Ureter (tissue), 1 donor: ENCODE results near the gene IKZF2. TPM values are rescaled to one million over a fixed set of nuclear protein-coding genes. Genes with fewer than 3 reads are reported as not detected.

Source experiments
- DNase-seq: peaks from one replicate; pipeline ENCODE4 v3.0.0-alpha.2; 2020; ENCODE audit warnings: low spot score
- total RNA-seq: library from RNA; stranded (reverse); gene quantifications from one replicate; pipeline ENCODE4 v1.2.4, GENCODE V29; 2023
- donor health status: DM: yes; HTN: yes; CAD: no.

The IKZF2 gene
- total RNA-seq, 1 donor from 2014 or later, result 118 TPM

GRCh38 chr2:213101109-213101508 lies 50.3 kb downstream of the IKZF2 start:
- no peak for DNase-seq

GRCh38 chr2:213098612-213099011 lies 52.8 kb downstream of the IKZF2 start:
- no peak for DNase-seq

GRCh38 chr2:213091765-213092164 lies 59.6 kb downstream of the IKZF2 start:
- no peak for DNase-seq

DNA sequence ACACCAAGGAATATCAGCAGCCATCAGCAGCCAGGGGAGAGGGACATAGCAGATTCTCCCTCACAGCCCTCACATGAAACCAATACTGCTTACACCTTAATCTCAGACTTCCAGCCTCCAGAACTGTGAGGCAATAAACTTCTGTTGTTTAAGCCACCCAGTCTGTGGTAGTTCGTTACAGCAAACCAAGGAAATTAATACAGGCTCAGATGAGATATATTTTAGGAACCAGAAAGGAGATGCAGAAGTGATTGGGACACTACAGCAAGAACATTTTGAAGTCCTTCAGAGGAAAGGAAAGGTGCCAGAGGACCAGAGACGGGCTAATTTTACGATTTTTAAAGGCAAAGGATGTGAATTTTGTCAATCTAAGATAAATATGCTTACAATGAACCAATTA lies 60.6 kb downstream of the IKZF2 start:
- no peak for DNase-seq

- no peak for DNase-seq
Measured at GRCh38 chr2:213089438-213089837, 62.0 kb downstream of the IKZF2 start.

- no peak for DNase-seq
Measured at GRCh38 chr2:213087040-213087439, 64.4 kb downstream of the IKZF2 start.

DNA sequence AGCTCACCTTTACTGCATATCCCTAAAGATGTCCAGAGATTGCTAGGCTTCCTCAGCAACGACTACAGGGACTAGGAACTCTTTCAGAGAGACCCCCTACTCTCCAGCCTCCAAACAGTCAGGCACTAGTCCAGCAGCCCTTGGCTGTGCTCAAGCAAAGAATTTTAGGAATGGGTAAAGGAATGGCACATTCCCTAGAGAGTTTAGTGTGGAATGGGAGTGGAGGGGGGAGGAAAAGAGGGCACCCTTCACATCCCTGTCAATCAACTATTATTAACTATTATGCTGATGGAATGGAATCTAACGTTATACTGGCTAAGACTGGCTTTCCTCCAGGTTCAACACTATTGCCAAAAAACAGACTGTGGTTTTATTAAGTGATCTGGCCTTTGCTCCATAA lies 64.8 kb downstream of the IKZF2 start:
- no peak for DNase-seq

DNA sequence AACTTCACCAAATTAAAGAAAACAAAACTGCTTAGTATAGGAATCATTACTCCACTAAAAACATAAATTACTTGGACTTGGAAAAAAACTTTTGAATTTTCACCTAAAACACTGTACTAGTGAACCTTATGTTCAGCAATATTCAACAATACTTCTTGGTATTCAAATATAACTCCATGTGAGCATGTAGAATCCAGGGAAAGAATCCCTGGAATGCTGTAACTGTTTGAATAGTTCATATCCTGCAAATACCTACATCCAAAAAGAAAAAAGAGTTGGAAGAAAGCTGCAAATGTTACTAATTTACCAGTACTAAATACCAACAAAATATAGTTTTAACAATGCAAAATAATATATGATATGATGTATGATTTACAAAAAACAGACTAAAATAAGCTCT lies 65.4 kb downstream of the IKZF2 start:
- DNase-seq, result no peak

GRCh38 chr2:213085538-213085937 lies 65.9 kb downstream of the IKZF2 start:
- DNase-seq, result no peak

DNA sequence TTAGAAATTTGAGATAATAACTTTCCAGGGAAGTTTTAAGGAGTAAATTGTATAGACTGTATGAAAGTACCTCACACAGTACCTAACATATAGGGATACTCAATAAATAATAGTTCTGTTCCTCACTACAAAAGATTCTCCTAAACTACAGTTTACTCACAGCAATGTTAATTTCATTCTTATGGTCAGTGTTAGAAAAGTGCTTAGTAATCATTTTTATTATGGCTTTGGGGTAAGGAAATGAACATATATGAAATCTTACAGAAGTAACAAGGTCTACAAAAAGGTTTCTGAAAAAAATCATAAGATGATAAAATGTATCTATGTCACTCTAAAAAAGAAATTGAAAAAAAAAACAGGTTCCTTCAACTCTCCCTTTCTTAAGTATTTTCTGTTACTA lies 67.2 kb downstream of the IKZF2 start:
- DNase-seq, result no peak

DNA sequence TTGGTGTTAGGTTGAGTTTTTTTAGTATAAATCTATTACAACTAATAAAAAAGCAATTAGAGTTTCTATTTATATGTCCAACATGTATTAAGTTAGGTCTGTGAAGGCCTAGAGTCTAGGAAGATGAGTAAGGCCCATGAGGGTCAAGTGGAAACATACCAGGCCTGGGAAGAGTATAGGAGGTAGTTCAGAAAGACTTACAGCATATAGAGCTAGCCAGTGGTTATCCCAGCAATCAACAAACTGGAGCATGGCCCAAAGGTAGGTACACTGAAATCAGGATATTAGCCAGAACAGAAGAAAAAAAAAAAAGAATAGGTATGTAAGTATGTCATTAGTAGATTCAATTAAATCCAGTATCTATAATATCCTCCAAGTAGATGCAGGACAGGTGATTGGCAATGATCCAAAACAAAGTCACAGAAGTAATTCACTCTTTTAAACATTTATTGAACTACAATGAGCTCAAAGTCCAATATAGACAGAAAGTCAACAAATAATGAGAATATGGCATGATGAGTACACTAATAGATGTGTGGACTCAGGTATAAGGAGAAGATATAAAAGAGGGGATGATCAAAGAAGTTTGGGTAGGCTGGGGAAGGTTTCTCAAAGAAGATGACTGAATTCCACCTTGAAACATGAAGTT lies 70.3 kb downstream of the IKZF2 start:
- no peak for DNase-seq

DNA sequence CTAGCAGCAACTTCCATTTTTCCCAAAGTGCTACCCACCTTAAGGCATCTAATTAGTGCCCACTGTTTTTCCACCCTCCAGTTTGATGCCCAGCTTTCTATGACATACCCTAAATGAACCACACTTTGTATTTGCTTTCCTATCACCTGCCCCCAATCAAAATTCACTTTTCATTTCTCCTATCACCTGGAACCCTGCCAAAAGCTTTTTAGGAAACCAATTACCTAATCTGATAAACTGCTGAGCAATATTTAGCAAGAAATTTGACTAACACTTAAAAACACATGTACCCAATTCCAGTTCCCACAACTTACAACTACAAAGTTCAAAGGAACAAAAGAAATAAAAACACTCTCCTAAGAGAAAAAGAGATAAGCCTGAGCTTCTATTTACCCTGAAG lies 71.7 kb downstream of the IKZF2 start:
- no peak for DNase-seq

- no peak for DNase-seq
Measured at GRCh38 chr2:213078686-213079085, 72.7 kb downstream of the IKZF2 start.

DNA sequence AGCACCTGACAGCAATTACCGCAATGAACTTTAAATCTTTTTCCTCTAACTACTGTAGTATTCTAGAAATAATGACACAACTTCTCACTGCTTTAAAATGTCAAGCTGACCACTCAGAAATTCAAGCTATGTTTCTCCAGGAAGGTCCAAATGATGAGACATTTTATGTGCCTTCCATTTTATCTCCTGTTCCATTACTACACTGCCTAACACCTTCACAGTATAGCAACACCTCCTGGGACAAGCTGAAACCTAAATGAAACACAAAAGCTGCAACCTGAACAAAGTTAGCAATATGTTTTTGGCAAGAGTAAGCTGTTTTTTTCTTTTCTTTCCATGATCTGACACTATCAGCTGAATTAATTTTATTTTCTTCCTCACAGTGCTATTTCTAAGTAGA lies 81.9 kb downstream of the IKZF2 start:
- no peak for DNase-seq

GRCh38 chr2:213068676-213069359 lies 82.6 kb downstream of the IKZF2 start:
- no peak for DNase-seq

- DNase-seq, result no peak
Measured at GRCh38 chr2:213067888-213068287, 83.5 kb downstream of the IKZF2 start.

- DNase-seq, result no peak
Measured at GRCh38 chr2:213066443-213066743, 85.0 kb downstream of the IKZF2 start.

GRCh38 chr2:213065583-213066442 lies 85.6 kb downstream of the IKZF2 start:
- no peak for DNase-seq

DNA sequence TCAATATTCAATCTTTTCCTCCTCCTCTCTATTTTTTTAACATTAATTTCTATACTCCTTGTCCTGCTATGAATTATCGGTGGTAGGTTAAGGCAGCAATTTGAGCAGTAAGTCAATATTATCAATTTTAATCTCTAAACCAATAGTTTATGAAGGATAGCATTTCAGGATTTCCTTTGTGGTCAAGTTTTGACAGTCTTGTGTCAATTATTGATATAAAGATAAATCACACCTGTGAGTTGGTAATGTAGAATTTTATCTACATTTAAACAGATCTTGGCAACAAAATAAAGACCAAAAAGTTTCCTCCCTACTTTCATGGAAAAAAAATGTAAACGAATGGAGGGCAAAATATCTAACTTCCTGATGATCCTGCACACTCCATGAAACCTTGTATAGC lies 87.3 kb downstream of the IKZF2 start:
- DNase-seq, result no peak

GRCh38 chr2:213057977-213058376 lies 93.4 kb downstream of the IKZF2 start:
- no peak for DNase-seq

GRCh38 chr2:213046431-213046830 lies 105.0 kb downstream of the IKZF2 start:
- DNase-seq, result no peak

GRCh38 chr2:213043566-213043965 lies 107.8 kb downstream of the IKZF2 start:
- no peak for DNase-seq

GRCh38 chr2:213042262-213042661 lies 109.2 kb downstream of the IKZF2 start:
- DNase-seq, result no peak
